Neural progenitor cell (in vitro differentiated cells): ENCODE measurements around the gene MRPL40. TPM values are rescaled to one million over a fixed set of nuclear protein-coding genes. Genes with fewer than 3 reads are reported as not detected.
A peak's percentile ranks its signal among the peaks of the same experiment; 100 is the strongest.

Source experiments
- DNase-seq: peaks from one replicate; pipeline ENCODE4 v3.0.0-alpha.2; 2016; ENCODE audit warnings: low spot score
- H2AFZ ChIP-seq: fragments of 200-600 bp; sonication (generic); replicated peaks from 2 replicates; pipeline ENCODE4 v1.6.1; 2016; ENCODE audit warnings: antibody characterized with exemption
- H3F3A ChIP-seq: fragments of 200-600 bp; sonication (generic); 2 replicates; pipeline ENCODE4 v1.6.1; 2016; ENCODE audit warnings: antibody characterized with exemption, low read depth
- H3K27ac ChIP-seq: fragments of 200-600 bp; sonication (generic); 2 replicates; pipeline ENCODE4 v1.5.1; 2016; ENCODE audit warnings: mild to moderate bottlenecking
- H3K27me3 ChIP-seq: fragments of 200-600 bp; sonication (generic); 2 replicates; pipeline ENCODE4 v1.6.1; 2016; ENCODE audit warnings: mild to moderate bottlenecking, moderate library complexity
- H3K36me3 ChIP-seq: fragments of 200-600 bp; sonication (generic); 2 replicates; pipeline ENCODE4 v1.5.1; 2016
- H3K4me1 ChIP-seq: fragments of 200-600 bp; sonication (generic); 2 replicates; pipeline ENCODE4 v1.6.1; 2016; ENCODE audit warnings: mixed run types
- H3K4me2 ChIP-seq: fragments of 200-600 bp; sonication (generic); 2 replicates; pipeline ENCODE4 v1.6.1; 2016
- H3K4me3 ChIP-seq: fragments of 200-600 bp; sonication (generic); 2 replicates; pipeline ENCODE4 v1.5.1; 2016
- H3K79me2 ChIP-seq: fragments of 200-600 bp; sonication (generic); 2 replicates; pipeline ENCODE4 v1.6.1; 2016; ENCODE audit warnings: low read depth
- H3K9ac ChIP-seq: fragments of 200-600 bp; sonication (generic); 2 replicates; pipeline ENCODE4 v1.6.1; 2016
- H3K9me3 ChIP-seq: fragments of 200-600 bp; sonication (generic); 2 replicates; pipeline ENCODE4 v1.5.1; 2016; ENCODE audit warnings: low read depth
- H4K20me1 ChIP-seq: fragments of 200-600 bp; sonication (generic); 2 replicates; pipeline ENCODE4 v1.6.1; 2016; ENCODE audit warnings: low read depth
- H3K27ac Mint-ChIP-seq: 3 replicates; pipeline ENCODE4 v1.8.0; 2021; ENCODE audit warnings: mixed read lengths
- H3K27me3 Mint-ChIP-seq: 2 replicates; pipeline ENCODE4 v1.8.0; 2022; ENCODE audit warnings: low read depth, mild to moderate bottlenecking, inconsistent platforms, moderate library complexity, mixed read lengths; ENCODE audit not compliant: insufficient read depth
- H3K36me3 Mint-ChIP-seq: 3 replicates; pipeline ENCODE4 v1.8.0; 2021; ENCODE audit warnings: mixed read lengths
- H3K4me1 Mint-ChIP-seq: 3 replicates; pipeline ENCODE4 v1.8.0; 2021; ENCODE audit warnings: mixed read lengths
- H3K4me3 Mint-ChIP-seq: 3 replicates; pipeline ENCODE4 v1.8.0; 2021; ENCODE audit warnings: mild to moderate bottlenecking, moderate library complexity, mixed read lengths
- H3K9me3 Mint-ChIP-seq: 3 replicates; pipeline ENCODE4 v1.8.0; 2020; ENCODE audit warnings: mixed read lengths
- EZH2 ChIP-seq: fragments of 200-600 bp; sonication (generic); IDR thresholded peaks from 2 replicates; pipeline ENCODE4 v1.6.1; 2017; ENCODE audit warnings: antibody characterized with exemption, mild to moderate bottlenecking, moderate library complexity
- EZH2phosphoT487 ChIP-seq: fragments of 200-600 bp; sonication (generic); IDR thresholded peaks from 2 replicates; pipeline ENCODE4 v1.6.1; 2017; ENCODE audit warnings: antibody characterized with exemption
- total RNA-seq: library from RNA; depleted of rRNA; stranded (reverse); fragments of >200 nt; gene quantifications from 2 replicates; pipeline ENCODE4 v1.2.3, GENCODE V29; 2015; ENCODE audit warnings: low replicate concordance
- TF ChIP-seq, protein P1 (sequence below): fragments of 200-600 bp; sonication (generic); IDR thresholded peaks from 2 replicates; pipeline ENCODE4 v1.5.1; 2017; ENCODE audit warnings: antibody characterized with exemption, mild to moderate bottlenecking

The MRPL40 gene
- total RNA-seq, 1 donor from 2014 or later, result 17.0 TPM

DNA sequence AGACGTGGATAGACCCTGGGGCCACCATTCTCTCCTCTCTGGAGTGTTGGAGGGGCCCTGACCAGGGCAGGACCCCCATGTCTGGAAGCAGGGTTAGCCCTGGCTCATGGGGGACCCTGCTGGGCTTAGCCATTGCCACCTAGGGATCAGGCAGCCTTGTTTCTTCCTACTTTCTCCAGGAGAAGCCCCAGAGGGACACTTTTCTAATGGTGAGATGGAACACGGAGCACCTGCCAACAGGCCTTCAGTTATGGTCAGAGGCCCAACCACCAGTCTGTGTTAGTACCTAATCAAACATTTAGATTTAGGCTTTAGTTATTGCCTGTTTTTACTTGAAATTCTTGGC lies 17.1 kb downstream of the MRPL40 start:
- Histone ChIP-seq H3K4me3 (no peak overlapping the region), H2AFZ (no peak overlapping the region), H3K9ac (no peak overlapping the region), H4K20me1 (peaks cover 25% of the 10 kb centered on the region), H3K9me3 (no peaks in the 10 kb centered on the region), H3K4me1 (peaks cover 14% of the 10 kb centered on the region), H3K27me3 (no peaks in the 10 kb centered on the region), H3K27ac (no peak overlapping the region), H3F3A (peaks cover 37% of the 10 kb centered on the region), H3K36me3 (no peaks in the 10 kb centered on the region), H3K4me2 (no peak overlapping the region), H3K79me2 (peaks cover 39% of the 10 kb centered on the region)
- Mint-ChIP-seq H3K36me3 (peaks cover 33% of the 10 kb centered on the region), H3K4me1 (peaks cover 32% of the 10 kb centered on the region), H3K27me3 (peaks cover 4% of the 10 kb centered on the region), H3K4me3 (peak overlapping the region; percentile 24), H3K27ac (no peak overlapping the region), H3K9me3 (no peaks in the 10 kb centered on the region)
- TF ChIP-seq, protein P1, sequence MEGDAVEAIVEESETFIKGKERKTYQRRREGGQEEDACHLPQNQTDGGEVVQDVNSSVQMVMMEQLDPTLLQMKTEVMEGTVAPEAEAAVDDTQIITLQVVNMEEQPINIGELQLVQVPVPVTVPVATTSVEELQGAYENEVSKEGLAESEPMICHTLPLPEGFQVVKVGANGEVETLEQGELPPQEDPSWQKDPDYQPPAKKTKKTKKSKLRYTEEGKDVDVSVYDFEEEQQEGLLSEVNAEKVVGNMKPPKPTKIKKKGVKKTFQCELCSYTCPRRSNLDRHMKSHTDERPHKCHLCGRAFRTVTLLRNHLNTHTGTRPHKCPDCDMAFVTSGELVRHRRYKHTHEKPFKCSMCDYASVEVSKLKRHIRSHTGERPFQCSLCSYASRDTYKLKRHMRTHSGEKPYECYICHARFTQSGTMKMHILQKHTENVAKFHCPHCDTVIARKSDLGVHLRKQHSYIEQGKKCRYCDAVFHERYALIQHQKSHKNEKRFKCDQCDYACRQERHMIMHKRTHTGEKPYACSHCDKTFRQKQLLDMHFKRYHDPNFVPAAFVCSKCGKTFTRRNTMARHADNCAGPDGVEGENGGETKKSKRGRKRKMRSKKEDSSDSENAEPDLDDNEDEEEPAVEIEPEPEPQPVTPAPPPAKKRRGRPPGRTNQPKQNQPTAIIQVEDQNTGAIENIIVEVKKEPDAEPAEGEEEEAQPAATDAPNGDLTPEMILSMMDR, result no peak
- TF ChIP-seq EZH2phosphoT487, result no peak
- TF ChIP-seq EZH2, result no peak
- DNase-seq, result no peak

DNA sequence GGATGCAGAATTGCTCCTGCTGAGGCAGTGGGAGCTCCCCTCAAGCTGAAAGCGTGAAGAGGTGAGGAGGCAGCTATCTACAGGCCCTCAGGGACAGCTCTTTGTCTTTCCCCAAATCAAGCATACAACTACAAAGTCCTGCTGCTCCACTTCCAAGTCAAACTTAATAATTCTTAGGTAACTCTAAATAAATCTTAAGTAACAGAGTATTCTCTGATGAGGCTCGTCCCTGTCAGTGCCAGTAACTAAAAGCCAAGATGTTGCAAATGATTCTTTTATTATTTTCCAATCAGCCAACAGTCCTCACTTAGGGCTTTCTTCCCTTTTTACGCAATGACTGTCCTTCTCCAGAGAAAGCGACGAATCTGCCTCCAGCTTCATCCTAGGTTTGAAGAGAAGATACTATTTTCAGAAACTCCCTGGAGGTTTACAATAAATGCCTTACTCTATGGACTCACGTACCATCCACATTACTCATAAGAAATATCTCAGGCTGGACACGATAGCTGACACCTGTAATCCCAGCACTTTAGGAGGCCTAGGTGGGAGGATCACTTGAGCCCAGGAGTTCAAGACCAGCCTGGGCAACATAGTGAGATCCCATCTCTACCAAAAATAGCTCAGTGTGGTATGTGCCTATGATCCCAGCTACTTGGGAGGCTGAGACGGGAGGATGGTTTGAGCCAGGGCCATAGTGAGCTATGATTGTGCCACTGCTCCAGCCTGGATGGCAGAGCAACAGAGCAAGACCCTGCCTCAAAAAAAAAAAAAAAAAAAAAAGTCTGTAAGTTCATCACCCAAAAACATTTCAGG lies 18.2 kb downstream of the MRPL40 start:
- Histone ChIP-seq H3K79me2 (peaks cover 28% of the 10 kb centered on the region), H3K9ac (no peak overlapping the region), H4K20me1 (peaks cover 14% of the 10 kb centered on the region), H3K4me2 (no peak overlapping the region), H3F3A (peaks cover 37% of the 10 kb centered on the region), H3K27me3 (no peaks in the 10 kb centered on the region), H3K4me3 (no peak overlapping the region), H3K27ac (no peak overlapping the region), H3K4me1 (peaks cover 14% of the 10 kb centered on the region), H2AFZ (no peak overlapping the region), H3K36me3 (no peaks in the 10 kb centered on the region), H3K9me3 (no peaks in the 10 kb centered on the region)
- Mint-ChIP-seq H3K36me3 (peaks cover 31% of the 10 kb centered on the region), H3K4me3 (no peak overlapping the region), H3K27me3 (peaks cover 2% of the 10 kb centered on the region), H3K4me1 (peaks cover 24% of the 10 kb centered on the region), H3K27ac (no peak overlapping the region), H3K9me3 (no peaks in the 10 kb centered on the region)
- TF ChIP-seq EZH2, result no peak
- TF ChIP-seq, protein P1, result no peak
- no peak for TF ChIP-seq EZH2phosphoT487
- no peak for DNase-seq

DNA sequence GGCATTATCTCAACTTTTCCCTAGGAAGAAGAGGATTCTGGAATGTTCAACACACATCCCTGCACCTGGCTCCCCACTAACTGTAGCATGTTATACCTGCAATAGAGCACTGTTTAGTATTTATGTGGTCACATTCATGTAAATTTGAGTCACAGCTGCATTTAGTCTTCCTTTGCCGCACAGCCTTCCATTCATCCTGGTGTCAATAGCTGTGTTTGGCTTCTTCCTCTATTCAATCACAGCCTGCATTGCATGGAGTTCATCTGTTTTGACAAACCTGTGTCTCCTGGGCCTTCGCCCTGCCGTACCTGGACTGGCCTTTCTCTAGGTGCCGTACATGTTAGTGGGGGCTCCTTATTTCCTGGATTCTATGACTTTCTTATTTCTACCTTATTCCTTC lies 19.2 kb downstream of the MRPL40 start:
- peaks cover 9% of the 10 kb centered on the region for H3K4me1 ChIP-seq
- no peaks in the 10 kb centered on the region for H3K27me3 ChIP-seq
- H3F3A ChIP-seq, result peaks cover 32% of the 10 kb centered on the region
- H3K9me3 ChIP-seq, result no peaks in the 10 kb centered on the region
- H3K4me3 ChIP-seq, result no peak overlapping the region
- no peak overlapping the region for H2AFZ ChIP-seq
- H4K20me1 ChIP-seq, result peaks cover 4% of the 10 kb centered on the region
- H3K27ac ChIP-seq, result no peak overlapping the region
- Mint-ChIP-seq H3K4me1 (peaks cover 18% of the 10 kb centered on the region), H3K36me3 (peaks cover 30% of the 10 kb centered on the region), H3K27me3 (peaks cover 2% of the 10 kb centered on the region), H3K4me3 (no peak overlapping the region), H3K27ac (no peak overlapping the region), H3K9me3 (no peaks in the 10 kb centered on the region)
- H3K36me3 ChIP-seq, result no peaks in the 10 kb centered on the region
- TF ChIP-seq EZH2 (no peak), EZH2phosphoT487 (no peak)
- TF ChIP-seq, protein P1, result no peak
- peaks cover 18% of the 10 kb centered on the region for H3K79me2 ChIP-seq
- H3K9ac ChIP-seq, result no peak overlapping the region
- no peak overlapping the region for H3K4me2 ChIP-seq
- DNase-seq, result no peak
